Measurements from ENCODE around the gene GRIK4. TPM values are rescaled to one million over a fixed set of nuclear protein-coding genes. Genes with fewer than 3 reads are reported as not detected.

GRIK4 gene
- total RNA-seq, 2 experiments from 2014 or later: 0.06 TPM; not detected in 1

DNA sequence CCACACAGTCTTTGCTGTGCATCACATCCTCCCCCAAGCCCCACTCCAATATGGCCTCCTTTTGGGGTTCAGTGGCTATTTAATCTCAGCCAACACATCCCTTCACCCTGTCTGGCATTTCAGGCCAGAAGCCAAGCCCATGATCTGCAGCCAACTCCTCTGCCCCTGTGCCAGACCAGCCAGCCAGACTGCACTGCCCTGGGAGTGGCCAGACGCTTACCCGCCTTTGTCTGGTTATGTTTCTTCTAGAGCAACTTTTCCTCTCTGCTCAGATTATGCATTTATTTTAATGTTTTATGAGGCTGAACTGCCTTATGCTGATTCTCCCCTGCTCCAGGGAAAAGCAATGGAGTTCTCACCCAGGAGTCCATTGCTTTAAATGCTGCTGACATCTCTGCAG lies 305.6 kb downstream of the GRIK4 start:
- Histone ChIP-seq H3K27ac (ENCODE audit: low read depth, low read length, poor library complexity, severe bottlenecking) (no peak overlapping the region), H3K4me2 (ENCODE audit: low read length) (no peak overlapping the region), H3K79me2 (ENCODE audit: insufficient read depth, low read depth, low read length) (no peaks in the 10 kb centered on the region), H2AFZ (ENCODE audit: low read length) (no peak overlapping the region), H3K9me2 (ENCODE audit: insufficient read depth, low read length) (no peaks in the 10 kb centered on the region), H3K4me3 (ENCODE audit: low read depth, low read length, poor library complexity, severe bottlenecking) (no peak overlapping the region), H3K4me1 (ENCODE audit: insufficient read depth, low read length, poor library complexity, severe bottlenecking) (no peaks in the 10 kb centered on the region), H3K36me3 (ENCODE audit: insufficient read depth, low read length) (no peaks in the 10 kb centered on the region), H4K20me1 (ENCODE audit: insufficient read depth, low read length) (no peaks in the 10 kb centered on the region), H3K9me3 (ENCODE audit: low read length) (no peaks in the 10 kb centered on the region)
- ChIA-PET CTCF (ENCODE audit: unreplicated experiment) (no interaction called here), POLR2A (no interaction called here)
- intact Hi-C loops (cut with micrococcal nuclease; ENCODE audit: unreplicated experiment): no loop called here
- BruUV-seq (replicated peaks): no TSS peak
- no peak for DNase-seq (ENCODE audit: low spot score)
- TF ChIP-seq EZH2phosphoT487 (IDR thresholded peaks at IDR 0.05; ENCODE audit: borderline replicate concordance, low read depth, low read length): no peak
- TF ChIP-seq, protein P1, sequence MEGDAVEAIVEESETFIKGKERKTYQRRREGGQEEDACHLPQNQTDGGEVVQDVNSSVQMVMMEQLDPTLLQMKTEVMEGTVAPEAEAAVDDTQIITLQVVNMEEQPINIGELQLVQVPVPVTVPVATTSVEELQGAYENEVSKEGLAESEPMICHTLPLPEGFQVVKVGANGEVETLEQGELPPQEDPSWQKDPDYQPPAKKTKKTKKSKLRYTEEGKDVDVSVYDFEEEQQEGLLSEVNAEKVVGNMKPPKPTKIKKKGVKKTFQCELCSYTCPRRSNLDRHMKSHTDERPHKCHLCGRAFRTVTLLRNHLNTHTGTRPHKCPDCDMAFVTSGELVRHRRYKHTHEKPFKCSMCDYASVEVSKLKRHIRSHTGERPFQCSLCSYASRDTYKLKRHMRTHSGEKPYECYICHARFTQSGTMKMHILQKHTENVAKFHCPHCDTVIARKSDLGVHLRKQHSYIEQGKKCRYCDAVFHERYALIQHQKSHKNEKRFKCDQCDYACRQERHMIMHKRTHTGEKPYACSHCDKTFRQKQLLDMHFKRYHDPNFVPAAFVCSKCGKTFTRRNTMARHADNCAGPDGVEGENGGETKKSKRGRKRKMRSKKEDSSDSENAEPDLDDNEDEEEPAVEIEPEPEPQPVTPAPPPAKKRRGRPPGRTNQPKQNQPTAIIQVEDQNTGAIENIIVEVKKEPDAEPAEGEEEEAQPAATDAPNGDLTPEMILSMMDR (conservative IDR thresholded peaks at IDR 0.05; ENCODE audit: low read length): no peak

DNA sequence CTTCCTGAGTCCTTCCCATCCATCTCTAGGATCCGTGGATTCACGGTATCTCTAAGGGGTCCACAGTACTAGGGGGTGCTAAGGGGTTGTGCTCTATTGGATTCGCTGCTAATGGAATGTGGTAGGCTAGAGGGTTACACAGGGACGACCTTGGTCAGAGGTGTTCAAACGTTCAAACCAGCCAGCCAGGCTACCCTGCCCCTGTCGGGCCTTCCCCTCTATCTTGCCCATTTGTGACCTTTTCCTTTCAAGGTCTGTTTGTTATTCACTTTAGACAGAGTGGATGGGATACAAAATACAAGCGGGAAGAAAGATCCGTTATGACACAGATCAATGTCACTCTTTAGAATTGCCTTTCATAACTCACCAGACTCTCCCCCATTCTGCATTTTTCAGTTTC lies 306.5 kb downstream of the GRIK4 start:
- intact Hi-C loops (cut with micrococcal nuclease; ENCODE audit: unreplicated experiment): no loop called here
- H3K4me2 ChIP-seq (ENCODE audit: low read length): no peak overlapping the region
- H3K36me3 ChIP-seq (ENCODE audit: insufficient read depth, low read length): no peaks in the 10 kb centered on the region
- H3K4me3 ChIP-seq (ENCODE audit: low read depth, low read length, poor library complexity, severe bottlenecking): no peak overlapping the region
- POLR2A ChIA-PET: no interaction called here
- no peaks in the 10 kb centered on the region for H3K79me2 ChIP-seq (ENCODE audit: insufficient read depth, low read depth, low read length)
- CTCF ChIA-PET (ENCODE audit: unreplicated experiment): no interaction called here
- no peak for DNase-seq (ENCODE audit: low spot score)
- no peaks in the 10 kb centered on the region for H3K4me1 ChIP-seq (ENCODE audit: insufficient read depth, low read length, poor library complexity, severe bottlenecking)
- no peaks in the 10 kb centered on the region for H3K9me2 ChIP-seq (ENCODE audit: insufficient read depth, low read length)
- H4K20me1 ChIP-seq (ENCODE audit: insufficient read depth, low read length): no peaks in the 10 kb centered on the region
- TF ChIP-seq, protein P1 (conservative IDR thresholded peaks at IDR 0.05; ENCODE audit: low read length): no peak
- TF ChIP-seq EZH2phosphoT487 (IDR thresholded peaks at IDR 0.05; ENCODE audit: borderline replicate concordance, low read depth, low read length): no peak
- no peak overlapping the region for H2AFZ ChIP-seq (ENCODE audit: low read length)
- H3K9me3 ChIP-seq (ENCODE audit: low read length): no peaks in the 10 kb centered on the region
- no peak overlapping the region for H3K27ac ChIP-seq (ENCODE audit: low read depth, low read length, poor library complexity, severe bottlenecking)
- no TSS peak for BruUV-seq (replicated peaks)

- TF ChIP-seq EZH2phosphoT487 (IDR thresholded peaks at IDR 0.05; ENCODE audit: borderline replicate concordance, low read depth, low read length): no peak
- TF ChIP-seq, protein P1 (conservative IDR thresholded peaks at IDR 0.05; ENCODE audit: low read length): no peak
- Histone ChIP-seq H3K4me1 (ENCODE audit: insufficient read depth, low read length, poor library complexity, severe bottlenecking) (no peaks in the 10 kb centered on the region), H3K4me3 (ENCODE audit: low read depth, low read length, poor library complexity, severe bottlenecking) (no peak overlapping the region), H3K27ac (ENCODE audit: low read depth, low read length, poor library complexity, severe bottlenecking) (no peak overlapping the region), H3K9me3 (ENCODE audit: low read length) (no peaks in the 10 kb centered on the region), H3K4me2 (ENCODE audit: low read length) (no peak overlapping the region), H2AFZ (ENCODE audit: low read length) (no peak overlapping the region), H3K9me2 (ENCODE audit: insufficient read depth, low read length) (no peaks in the 10 kb centered on the region), H4K20me1 (ENCODE audit: insufficient read depth, low read length) (no peaks in the 10 kb centered on the region), H3K79me2 (ENCODE audit: insufficient read depth, low read depth, low read length) (no peaks in the 10 kb centered on the region), H3K36me3 (ENCODE audit: insufficient read depth, low read length) (no peaks in the 10 kb centered on the region)
- DNase-seq (ENCODE audit: low spot score): no peak
- ChIA-PET CTCF (ENCODE audit: unreplicated experiment) (no interaction called here), POLR2A (no interaction called here)
- no TSS peak for BruUV-seq (replicated peaks)
- intact Hi-C loops (cut with micrococcal nuclease; ENCODE audit: unreplicated experiment): no loop called here
Observed at GRCh38 chr11:120819003-120819402, 307.5 kb downstream of the GRIK4 start.

Data from OCI-LY7 (cell line).